Cortex of kidney (tissue), 1 donor: ENCODE results near the gene PBX1.

Source experiments
- DNase-seq: peaks from one replicate; lab custom pipeline; 2025; lab: John Stamatoyannopoulos, UW

PBX1 gene

DNA sequence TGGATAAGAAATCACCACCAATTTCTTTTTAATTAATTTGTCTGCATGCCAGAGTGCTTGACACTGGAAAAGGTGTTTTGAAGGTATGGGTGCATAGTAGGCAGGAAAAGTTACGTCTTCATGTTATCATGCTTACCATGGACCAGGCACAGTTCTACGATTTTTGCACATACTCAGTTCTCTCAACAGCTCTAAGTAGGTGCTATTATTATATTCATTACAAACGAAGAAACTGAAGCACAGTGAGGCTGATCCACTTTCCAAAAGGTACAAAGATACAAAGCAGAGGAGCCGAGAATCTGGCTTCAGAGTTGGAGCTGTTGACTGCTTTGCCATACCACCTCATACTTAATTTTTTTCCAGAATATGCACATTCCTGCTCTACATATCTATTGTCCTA is 306.4 kb downstream of the PBX1 start:
- DNase-seq, result no peak

DNA sequence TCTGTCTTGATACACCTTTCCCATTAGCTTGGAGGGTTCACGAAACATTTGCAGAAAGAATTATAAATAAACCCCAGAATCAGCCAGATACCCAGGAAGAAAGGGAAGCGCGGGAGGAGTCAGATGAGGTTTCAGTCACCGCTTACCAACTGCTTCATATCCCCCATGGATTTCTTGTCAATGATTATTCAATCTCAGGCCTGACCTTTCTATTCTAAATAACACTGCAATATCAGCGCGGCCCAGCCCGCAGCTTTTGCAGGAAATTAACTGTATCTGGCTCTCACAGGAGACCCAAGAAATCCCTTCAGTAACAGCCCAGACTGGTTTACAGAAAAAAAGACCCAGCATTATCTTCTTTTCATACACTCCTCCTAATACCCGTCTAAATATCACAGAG is 308.6 kb downstream of the PBX1 start:
- no peak for DNase-seq

DNA sequence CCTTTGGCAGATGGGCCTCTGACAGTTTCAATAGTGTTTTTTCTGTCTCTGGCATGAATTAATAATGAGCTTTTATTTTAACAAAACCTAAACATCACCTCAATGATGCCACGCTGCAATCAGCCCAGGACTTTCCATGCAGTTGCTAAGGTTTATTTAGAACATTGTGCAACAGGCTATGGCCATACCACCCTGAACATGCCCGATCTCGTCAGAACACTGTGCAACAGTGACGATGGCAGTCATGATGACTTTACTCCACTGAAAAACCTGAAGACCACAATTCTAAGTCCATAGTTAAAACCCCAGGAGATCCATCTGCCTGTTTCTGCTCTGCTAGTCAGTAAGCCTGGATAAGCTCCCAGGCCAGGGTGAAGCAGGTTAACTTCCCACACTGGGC is 310.0 kb downstream of the PBX1 start:
- no peak for DNase-seq

DNA sequence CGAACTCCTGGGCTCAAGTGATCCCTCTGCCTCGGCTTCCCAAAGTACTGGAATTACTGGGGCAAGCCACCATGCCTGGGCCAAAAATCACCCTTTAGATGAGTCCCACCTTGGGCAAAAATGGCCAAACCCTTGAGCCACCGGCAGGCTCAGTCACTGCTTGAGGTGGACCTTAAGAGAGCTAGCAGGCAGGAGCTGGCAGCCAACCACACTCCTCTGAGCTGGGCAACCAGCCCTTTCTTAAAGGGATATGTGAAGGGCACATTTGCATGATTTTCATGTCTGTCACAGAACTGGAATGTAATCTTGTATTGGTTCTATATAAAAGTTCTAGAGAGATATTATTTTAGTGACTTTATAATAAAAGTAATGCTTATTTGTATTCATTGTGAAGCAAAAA is 316.5 kb downstream of the PBX1 start:
- no peak for DNase-seq

DNA sequence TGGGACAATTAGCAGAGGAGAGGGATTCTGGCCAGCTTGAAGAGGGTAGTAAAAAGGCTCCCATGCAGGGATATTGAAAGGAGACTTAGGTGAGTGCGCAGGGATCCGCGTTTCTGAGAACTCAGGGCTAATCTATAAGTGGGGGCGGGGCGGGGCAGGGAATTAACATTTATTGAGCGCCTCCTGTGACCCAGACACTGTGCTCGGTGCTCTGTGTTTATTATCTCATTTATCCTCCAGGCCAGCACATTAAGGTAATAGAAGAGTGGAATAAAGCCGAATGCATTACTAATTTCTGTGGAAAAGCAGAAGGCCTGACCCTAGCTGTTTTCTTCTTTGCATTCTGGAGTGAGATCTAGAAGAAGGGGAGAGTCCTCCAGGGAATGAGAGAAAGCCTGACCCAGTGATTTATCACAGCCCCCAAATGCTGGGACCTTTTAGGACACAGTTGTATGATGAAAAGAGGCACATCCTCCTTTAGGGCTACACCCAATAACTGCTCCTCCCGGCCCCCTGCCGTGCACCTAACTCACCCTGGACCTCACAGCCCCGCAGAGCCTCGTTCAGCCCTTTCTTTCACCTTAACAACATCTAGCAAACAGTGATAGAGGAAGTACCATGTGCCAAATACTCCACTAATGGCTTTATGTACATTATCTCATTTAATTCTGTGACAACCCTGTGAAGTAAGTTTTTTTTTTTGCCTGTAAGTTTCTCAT is 317.6 kb downstream of the PBX1 start:
- DNase-seq, result no peak

DNA sequence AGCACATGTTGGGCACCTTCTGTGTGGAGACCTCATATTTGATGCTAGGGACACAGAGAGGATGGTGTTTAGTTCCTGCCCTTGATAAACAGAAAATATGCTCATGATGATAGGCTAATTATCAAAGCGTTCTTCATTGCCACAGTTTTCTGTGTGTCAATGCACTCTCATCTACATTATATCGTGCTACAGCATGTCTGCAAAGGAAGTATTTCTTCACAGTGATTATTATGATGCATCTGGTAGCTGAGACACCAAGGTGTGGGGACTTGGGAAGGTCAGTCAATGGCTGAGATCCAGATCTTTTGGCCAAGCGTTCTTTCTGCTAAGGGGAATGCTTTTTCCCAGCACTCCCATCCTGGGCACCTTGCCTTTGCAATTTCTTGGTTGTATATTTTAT is 321.2 kb downstream of the PBX1 start:
- no peak for DNase-seq

DNA sequence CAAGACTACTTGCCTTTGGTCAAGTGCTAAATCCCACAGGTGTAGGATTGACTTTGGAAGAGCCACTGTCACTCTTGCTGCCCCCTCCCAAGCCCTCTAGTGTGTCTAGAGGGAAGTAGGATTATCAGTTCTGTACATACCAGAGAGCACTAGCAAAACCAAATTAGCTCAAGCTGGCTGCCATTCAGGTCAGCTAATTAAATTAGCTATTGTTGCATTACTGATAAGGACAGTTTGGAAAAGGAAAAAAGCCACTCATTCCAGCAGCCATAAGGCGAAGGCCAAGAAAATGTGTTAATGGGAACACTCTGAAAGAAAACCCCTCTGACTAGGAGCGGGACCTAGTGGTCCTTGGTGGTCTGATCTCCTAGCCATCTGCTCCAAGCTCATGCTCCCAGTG is 321.7 kb downstream of the PBX1 start:
- DNase-seq, result no peak

DNA sequence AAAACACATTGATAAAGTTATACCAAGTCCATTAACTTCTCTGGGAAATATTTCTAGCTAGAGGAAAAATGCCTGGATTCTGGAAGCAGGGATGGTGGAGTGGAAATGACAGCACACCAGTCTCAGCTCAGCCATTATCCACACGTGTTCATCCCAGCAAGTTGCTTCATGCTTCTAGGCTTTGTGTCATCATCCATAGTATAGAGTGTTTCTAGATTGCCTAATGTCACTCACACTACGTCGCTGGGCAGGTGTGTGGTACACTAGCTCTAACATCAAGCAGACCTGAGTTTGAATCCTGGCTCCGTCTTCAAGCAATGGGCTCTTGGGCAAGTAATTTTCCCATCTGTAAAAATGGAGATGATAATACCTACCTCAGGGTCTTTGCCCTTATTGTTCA is 326.3 kb downstream of the PBX1 start:
- DNase-seq, result no peak

DNA sequence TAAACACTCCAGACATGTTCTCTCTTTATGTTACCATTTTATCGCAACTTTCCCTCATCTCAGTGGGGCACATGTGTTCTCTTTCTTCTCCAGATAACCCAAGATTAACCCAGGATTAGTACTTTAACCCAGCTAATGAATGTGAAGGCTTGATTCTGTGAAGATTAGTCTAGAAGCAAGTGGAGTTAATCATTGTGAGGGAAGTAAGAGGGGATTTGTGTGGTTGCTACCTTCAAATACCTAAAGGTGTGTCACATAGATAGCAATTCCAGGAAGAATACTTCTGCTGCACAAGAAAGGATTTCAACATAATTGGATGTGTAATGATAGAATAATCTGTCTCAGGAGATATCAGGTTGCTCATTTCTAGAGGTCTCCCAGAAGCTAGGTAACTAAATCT is 327.1 kb downstream of the PBX1 start:
- no peak for DNase-seq

DNA sequence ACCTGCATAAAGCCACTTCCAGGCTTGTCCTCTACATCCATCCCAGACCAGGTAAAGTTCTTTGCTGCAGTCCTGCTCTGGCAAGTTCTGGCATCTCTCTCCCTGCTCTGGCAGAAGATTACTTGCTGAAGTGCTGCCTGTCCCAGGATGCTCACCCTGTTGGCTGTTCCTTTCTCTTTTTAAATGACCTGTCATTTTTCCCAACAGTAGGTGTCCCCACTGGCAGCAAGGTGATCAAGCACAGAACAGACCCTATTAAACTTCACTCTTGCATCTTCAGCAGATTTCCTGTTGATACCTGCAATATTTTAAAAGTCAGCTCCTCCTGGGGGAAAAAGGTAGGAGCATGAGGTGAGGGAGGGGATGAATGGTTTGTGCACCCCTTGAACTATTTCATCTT is 332.6 kb downstream of the PBX1 start:
- DNase-seq, result no peak

DNA sequence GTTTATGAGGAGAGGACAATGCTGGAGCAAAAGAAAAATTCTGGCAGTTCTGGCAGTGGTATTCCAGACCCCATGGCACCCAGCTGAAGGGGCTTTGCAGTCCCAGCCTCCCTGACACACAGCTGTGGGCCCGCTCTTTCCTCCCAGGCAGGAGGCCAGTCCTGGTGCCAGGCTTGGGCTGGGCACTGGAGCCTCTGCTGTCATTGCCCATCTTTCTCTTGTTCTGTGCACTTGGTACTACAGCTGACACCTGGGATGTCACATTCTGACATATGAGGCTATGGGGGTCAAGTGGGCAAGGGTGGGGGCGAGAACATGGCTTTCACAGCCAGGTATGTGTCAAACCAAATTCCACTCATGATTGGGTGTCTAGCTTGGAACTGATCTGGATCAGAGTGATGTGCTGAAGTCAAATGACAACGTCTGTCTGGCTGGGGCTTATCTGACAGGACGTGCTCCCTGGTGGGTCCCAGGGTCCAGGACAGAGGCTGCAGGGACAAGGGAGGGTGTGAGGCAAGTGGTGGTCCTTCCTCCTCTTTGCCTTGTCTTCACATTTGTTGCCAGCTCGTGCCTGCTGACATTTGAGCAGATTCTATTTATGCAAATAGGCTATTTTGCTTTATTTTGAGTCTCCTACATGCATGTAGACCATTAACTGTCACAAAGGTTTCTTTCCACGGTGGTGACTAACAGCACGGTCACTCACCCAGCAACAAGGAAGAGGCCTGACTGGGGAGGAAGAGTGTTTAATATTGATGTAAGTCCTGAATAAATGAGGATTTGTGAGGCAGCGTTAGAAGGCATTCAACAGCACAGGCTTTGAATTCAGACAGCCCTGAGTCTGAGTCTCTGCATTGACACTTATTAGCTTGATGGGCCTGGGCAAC is 336.3 kb downstream of the PBX1 start:
- DNase-seq, result no peak

DNA sequence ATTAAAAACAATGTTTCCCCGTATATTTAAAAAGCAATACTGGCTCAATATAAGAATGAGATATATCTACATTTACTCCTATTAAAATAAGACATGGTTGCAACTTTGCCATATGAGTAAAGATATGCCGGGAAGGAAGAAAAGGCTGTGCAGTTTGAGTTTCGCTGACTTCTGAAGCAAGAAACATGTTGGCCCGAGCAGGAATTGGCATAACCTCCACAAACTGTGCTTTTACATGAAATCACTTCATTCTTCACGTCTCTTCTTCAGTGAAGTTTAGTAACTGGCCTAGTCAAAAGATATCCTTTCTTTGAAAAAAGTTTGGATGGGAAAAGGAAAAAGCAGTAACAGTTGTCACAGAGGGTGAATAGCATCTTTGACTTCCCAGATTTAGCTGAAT is 342.0 kb downstream of the PBX1 start:
- DNase-seq, result no peak
